ENCODE results near the gene KCNJ12. TPM values are rescaled to one million over a fixed set of nuclear protein-coding genes. Genes with fewer than 3 reads are reported as not detected.
"Not testable (repeated sequence)": the region's sequence is repeated elsewhere in the genome, so short reads cannot be mapped to it uniquely, and the experiment has no call there.

The KCNJ12 gene
- 1 to 10 TPM; 5.3 to 8.9 (median 6.5) TPM for polyA plus RNA-seq (ENCODE audit: insufficient read length in 4 of 4)

DNA sequence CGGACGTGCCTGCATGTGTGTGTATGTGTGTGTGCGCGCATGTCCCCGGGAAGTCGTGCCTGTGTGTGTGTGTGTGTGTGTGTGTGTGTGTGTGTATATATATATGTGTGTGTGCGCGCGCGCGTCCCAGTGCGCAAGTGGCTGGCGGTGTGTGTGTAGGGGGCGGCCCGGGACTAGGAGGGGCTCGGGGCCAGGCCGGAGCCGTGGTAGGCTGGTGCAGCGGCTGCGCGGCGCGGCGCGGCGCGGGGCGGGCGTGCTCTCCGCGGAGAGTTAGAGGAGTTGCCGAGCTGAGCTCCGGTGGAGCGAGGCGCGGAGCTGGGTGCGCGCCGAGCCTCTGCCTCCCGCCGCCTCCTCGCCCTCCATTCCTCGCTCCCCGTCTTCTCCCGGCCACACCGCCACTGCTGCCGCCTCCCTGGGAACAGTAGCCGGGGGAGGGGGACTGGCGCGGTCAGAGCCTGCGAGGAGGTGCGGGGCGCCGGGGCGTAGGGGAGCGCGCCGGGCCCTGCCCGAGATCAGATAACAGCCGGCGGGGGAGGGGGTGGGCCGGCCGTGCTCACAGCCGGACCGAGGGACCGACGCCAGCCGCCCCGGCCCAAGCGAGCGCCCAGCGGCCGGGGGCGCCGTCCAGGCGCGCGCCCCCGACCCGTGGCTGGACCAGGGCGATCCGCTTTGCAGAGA lies at the start of gene KCNJ12:
Gene KCNJ12 (plus strand): TSS at position 277 of the 678 bp plus-strand sequence. CDS start 38,986 bp downstream, outside the sequence.
- DNase-seq (ENCODE audit: low read depth in 4 of 4, low spot score in 2 of 4) = no peak

DNA sequence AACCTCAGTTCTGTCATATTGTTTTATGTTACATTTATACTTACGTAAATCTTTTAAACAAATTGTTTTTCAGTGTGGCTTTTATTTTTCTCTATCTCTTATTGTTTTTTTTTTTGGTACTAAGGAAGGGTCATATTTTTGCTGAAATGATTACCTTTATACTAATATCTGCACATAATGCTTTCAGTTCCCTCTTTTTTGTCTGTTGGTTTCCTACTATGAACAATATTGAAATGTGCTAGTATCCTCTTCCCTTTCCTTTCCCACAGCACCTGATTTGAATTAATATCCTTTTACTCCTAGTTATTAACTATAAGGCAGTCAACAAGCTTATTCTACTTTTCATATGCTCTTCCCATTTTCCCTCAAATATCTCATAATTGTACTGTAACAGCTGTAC lies 48.2 kb upstream of the KCNJ12 start:
- not testable (repeated sequence) for DNase-seq (ENCODE audit: low read depth in 4 of 4, low spot score in 2 of 4)

DNA sequence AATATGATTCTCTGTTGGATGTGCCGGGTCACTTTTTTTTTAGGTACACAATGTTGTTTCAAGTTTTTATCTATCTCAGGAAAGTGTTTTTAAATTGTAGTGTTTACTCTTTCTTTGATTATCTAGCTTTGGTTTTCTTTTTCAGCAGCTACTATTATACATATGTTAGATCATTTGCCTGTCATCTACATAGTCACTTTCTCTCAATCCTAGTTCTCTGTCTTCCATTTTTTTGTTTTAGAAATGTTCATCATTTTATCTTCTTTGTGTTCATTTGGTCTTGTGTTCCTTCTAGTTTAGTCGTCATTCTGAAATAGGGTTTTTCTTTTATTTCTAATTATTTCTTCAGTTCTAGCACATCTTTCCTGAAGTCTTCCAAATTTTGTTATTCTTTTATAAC lies 47.4 kb upstream of the KCNJ12 start:
- DNase-seq (ENCODE audit: low read depth in 4 of 4, low spot score in 2 of 4) = not testable (repeated sequence)

DNA sequence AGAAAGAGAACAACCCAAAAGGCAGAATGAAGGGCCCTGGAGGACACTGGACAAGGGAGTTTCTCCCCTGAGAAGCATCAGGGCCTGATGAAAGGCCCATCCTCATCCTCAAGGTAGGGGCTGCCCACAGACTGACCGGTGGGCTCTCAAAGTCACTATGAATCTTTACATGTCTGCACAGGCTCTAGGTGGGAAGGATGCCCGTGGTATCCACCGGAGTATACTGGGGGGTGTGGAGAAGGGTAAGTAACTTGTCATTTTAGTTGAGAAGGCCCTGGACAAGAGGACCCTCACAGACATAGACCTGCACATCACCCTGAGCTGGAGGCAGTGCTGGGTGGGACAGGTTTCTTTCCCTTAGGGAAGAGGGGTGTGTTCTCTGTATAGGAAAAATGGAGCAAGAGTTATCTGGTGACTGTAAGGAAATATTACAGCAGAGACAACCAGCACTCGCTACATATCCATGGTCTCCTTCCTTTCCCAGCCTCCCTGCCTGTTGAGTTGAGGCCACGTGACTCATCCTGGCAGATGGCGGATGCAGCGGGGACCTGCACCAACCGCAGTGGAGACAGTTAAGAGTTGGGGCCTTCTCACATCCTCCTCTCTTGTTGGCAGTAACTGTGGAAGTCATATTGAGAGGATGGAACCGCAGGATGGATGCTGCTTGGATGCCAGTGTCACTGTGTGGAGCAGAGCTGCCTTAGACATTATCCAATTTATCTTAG lies 45.6 kb upstream of the KCNJ12 start:
- DNase-seq (ENCODE audit: low read depth in 4 of 4, low spot score in 2 of 4) = no peak

DNA sequence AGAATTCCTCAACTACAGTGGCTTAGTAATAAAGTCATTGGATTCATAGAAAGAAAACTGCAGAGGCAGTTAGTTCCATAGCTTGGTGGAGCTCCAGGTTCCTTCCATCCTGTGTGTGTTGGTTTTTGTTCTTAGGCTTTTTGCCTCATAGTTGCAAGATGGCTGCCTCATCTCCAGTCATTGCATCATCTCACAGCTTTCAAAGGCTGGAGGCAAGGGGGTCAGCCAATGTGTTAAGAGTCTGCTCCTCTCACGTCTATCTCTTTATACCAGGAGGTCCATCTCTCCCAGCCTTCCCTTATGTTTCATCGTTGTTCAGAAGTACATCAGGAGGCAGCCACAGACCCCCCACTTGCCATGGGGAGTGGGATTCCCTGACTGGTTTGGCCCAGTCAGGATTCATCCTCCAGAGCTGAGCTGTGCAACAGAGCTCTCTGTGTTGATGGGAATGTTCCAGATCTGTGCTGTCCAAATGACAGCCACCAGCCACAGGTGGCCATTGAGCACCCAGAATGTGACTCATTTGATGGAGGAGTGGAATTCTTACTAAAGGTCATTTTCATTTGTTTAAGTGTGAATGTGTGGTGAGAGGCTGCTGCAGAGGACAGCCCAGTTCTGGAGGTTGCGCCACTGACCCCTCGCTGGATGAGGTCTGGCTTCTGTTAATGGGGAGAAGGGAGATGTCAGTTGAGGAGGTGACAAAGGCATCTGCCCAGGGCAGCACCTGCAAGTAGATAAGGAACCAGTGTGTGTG lies 39.4 kb upstream of the KCNJ12 start:
- DNase-seq (ENCODE audit: low read depth in 4 of 4, low spot score in 2 of 4) = not testable (repeated sequence)

DNA sequence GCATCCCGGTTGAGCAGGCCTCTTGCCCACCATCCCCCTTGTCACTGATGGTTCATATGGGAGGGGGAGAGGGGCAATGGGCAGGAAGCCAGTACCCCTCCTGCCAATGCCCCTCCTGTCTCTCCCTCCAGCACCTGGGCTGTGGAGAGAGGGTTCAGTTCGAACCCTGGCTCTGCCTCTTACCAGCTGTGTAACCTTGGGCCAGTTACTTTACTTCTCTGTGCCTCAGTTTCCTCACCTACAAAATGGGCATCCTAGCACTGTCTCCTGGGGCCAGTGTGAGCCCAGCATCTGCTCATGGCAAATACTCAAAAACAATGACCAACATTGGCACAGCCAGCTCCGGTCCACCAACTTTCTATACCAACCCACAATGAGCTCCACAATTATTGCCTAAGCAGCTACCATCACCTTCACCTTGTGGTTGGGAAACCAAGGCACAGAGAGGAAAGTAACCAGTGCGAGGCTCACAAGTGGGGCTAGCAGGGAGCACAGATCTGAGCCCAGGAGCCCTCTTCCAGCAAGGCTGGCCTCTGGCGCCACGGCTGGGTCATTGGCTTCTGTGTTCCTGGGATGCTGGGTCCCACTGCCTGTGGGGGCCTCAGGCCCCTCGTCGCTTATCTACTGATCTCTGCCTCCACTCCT lies 38.1 kb upstream of the KCNJ12 start:
- DNase-seq (ENCODE audit: low read depth in 4 of 4, low spot score in 2 of 4) = not testable (repeated sequence)

DNA sequence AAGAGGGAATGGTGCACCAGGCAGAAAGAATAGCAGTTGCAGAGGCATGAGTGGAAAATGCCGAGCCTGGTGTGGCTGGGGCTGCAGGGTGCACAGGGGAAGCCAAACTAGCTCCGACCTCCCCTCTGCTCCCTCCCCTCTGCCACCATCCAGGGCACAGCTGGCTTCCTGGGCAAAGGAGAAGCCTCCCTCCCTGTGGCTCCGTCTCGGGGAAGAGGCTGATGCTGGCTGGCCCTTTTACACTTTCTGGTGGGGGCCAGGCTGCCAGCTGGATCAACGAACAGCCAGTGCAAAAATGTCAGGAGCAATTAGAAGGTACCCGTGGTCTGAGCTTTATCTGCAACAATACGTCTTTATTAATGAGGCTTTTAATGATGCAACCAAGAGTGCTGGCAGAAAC lies 37.1 kb upstream of the KCNJ12 start:
- no peak for DNase-seq (ENCODE audit: low read depth in 4 of 4, low spot score in 2 of 4)

DNA sequence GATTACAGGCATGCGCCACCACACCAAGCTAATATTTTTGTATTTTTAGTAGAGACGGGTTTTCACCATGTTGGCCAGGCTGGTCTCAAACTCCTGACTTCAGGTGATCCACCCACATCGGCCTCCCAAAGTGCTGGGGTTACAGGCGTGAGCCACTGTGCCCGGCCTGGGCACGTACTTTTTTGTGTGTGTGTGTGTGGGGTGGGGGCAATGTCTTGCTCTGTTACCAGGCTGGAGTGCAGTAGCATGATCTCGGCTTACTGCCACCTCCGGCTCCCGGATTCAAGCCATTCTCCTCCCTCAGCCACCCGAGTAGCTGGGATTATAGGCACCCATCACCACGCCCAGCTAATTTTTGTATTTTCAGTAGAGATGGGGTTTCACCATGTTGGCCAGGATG lies 36.6 kb upstream of the KCNJ12 start:
- DNase-seq (ENCODE audit: low read depth in 4 of 4, low spot score in 2 of 4) = not testable (repeated sequence)

DNA sequence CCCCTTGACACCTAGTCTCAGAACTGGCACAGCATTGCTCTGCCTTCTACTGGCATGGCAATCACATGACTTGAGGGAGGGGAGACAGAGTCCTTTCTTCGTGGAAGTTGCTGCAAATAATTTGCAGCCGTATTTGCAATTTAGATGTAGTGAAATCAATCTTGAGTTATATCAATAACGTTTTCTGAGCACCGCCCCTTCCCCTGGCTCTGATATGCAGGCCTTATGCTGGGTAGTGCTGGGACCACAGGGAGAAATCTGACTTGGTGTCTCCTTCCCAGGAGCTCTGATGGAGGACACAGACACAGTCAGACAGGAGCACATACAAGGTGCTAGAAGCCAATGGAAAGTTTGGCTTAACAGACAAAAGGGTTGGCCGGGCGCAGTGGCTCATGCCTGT lies 35.8 kb upstream of the KCNJ12 start:
- not testable (repeated sequence) for DNase-seq (ENCODE audit: low read depth in 4 of 4, low spot score in 2 of 4)

DNA sequence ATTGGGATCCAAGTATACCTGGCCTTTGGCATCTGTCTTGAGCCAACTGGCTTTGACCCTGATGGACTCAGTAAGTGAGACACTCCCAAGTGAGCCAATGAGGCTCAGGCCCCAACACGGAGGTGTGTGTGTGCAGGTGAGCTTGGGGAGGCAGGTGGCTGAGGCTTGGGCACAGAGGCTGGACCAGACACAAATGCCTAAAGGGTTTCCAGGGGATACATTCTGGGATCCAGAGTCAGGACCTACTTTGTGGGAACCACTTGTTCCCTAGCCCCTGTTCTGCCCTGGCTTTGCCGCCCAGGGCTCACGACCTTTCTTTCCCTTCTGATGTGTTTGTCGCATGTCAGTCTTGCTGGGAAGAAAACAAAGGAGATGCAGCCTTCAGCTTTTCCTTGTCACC lies 34.9 kb upstream of the KCNJ12 start:
- not testable (repeated sequence) for DNase-seq (ENCODE audit: low read depth in 4 of 4, low spot score in 2 of 4)

DNA sequence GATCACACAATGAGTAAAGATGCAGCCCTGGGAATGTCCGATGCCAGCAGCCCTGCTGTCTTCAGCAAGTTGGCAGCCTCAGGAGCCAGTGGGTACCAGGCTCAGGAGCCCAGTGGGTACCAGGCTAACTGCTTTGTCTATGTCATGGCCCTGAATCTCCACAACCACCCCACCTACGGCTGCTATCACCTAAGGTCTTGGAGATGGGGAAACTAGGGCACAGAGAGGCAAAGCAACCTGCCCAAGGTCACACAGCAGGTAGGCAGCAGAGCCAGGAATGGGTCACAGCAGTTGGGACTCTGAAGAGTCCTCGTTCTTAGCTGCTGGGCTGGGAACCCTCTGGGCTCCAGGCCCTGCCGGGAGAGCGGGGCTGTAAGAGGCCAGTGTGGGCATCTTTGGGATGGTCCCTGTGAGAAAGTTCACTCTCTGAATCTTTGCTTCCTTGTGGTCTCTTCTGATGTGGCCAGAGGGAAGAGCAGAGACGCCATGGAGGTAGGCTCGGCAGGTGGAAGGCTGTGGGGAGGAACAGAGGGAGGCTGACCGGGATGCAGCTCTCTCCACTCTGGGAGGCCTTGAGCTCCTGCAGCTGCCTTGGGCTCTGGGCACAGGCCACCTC lies 34.1 kb upstream of the KCNJ12 start:
- DNase-seq (ENCODE audit: low read depth in 4 of 4, low spot score in 2 of 4) = not testable (repeated sequence)

DNA sequence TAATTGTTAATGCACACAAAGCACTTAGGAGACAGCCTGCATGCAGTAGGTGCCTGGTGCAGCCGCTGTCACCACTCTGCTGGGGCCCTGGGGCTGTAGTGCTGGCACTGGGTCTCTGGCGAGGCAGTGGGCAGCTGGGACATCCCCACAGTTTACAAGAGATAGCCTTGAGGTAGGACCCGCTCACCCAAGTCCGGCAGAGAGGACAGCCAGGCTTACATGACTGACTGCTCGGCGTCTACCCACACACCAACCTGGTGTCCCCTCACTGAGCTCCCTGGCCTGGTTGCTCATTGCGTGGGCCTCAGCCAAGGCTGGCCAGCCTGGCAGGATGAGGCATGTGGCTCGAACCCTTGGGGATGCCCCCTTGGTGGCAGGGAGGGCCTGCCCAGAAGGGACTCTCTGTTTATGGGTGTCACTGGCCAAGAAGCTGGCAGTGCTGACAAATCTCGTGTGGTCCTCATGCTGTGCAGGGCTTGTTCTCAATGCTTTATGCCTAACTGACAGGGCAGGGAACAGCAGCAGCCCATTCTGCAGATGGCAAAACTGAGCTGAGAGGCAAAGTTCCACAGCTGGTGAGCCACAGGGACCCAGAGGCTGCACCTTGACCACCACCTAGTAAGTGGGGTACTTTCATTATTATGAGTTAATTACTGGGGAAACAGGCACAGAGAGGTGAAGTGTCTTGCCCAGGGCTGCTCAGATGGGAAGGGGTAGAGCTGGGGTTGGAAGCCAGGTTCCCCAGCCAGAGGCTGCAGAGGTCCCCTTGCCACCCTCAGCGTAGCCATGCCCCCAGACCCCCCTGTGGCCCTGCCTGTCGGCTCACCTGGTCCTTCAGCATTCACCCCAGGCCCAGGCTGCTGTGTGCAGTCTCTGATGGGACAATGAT lies 32.9 kb upstream of the KCNJ12 start:
- not testable (repeated sequence) for DNase-seq (ENCODE audit: low read depth in 4 of 4, low spot score in 2 of 4)

DNA sequence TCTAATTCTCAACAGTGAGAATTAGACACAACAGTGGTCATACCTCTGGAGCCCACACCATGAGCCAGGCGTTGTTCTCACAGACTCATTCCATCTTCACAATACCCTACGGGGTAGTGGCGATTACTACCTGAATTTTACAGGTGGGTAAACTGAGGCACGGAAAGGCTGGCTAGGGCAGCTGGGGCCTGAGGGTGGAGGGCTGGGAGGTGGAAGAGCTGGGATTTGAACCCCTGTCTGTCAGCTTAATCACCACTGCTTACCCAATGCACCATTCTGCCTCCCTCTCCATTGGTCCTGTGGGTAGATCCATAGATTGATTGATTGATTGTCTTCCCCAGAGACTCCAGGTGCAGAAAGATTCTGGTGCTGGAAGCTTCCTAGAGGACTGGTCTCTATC lies 31.4 kb upstream of the KCNJ12 start:
- DNase-seq (ENCODE audit: low read depth in 4 of 4, low spot score in 2 of 4) = not testable (repeated sequence)

DNA sequence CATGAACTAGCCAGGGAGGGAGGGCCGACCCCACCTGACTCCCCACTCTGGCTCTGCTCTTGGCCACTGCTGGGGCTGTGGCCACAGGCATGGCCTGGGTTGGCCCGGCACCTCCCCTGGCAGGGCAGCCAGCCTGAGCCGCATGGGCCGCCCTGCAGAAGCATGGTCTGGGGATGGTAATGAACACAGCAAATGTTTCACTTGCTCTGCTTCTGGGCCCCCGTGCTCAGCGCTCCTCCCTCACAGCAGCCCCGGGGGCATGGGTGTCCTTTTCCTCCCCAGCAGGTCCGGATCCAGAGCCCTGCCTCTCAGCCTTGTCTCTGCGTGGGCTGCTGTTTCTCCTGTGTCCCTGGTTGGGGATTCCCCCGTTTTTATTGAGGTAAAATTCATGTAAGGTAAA lies 30.9 kb upstream of the KCNJ12 start:
- DNase-seq (ENCODE audit: low read depth in 4 of 4, low spot score in 2 of 4) = no peak

DNA sequence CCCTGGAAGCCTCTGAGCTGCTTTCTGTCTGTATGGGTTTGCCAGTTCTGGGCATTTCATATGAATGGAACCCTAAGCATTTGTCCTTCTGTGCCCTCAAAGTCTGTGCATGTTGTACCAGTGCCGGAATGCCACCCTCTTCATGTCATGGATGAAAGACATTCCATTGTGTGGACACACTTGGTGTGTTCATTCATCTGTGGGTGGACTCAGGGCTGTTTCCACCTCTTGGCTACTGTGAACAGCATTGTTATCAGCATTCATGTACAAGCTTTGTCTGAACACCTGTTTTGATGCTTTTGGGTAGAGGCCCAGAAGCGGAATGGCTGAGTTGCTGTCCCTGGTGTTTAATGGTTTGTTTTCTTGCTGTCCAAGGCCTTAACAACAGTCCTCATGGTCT lies 30.1 kb upstream of the KCNJ12 start:
- DNase-seq (ENCODE audit: low read depth in 4 of 4, low spot score in 2 of 4) = not testable (repeated sequence)

DNA sequence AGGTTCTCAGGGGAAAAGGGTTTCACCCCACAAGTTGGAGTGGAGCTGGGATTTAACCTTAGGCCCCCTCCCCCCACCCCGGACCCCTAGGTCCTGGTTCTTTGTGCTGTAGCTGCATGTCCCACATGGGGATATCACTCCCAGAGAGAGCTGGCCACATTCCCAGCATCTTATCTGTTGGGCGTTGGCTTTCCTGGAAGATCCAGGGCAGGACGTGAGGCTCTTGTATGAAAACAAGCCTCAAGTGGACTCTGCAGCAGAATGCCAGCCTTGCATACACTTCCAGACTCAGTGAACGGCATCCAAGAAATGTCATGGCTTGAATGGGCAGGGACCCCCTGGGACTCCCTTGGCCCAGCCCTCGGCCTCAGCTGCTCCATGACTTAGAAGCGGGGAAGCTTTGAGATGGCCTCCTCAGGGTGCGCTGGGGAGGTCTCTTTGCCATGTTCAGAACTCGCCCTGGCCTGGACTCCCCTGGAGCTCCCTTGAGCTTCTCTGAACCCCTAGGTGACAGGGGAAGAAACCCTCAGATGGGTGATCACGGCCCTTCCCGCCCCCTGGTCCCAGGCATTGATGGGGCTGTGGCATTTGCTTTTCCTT lies 29.4 kb upstream of the KCNJ12 start:
- not testable (repeated sequence) for DNase-seq (ENCODE audit: low read depth in 4 of 4, low spot score in 2 of 4)

DNA sequence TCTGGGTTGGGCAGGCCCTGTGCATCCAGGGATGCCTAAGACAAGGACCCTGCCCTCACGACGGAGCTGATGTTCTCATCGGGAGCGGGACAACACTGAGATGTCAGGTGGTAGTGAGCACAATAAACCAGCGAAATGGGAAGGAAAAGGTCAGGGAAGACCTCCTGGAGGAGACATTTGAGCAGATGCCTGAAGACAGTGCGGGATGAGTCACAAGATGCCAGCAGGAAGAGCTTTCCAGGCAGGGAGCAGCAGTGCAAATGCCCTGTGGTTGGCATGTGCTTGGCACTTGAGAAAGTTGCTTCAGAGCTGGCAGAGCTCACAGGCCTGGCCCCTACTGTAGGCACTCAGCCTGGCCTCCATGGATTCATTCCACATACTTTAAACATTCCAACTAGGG lies 28.5 kb upstream of the KCNJ12 start:
- not testable (repeated sequence) for DNase-seq (ENCODE audit: low read depth in 4 of 4, low spot score in 2 of 4)

DNA sequence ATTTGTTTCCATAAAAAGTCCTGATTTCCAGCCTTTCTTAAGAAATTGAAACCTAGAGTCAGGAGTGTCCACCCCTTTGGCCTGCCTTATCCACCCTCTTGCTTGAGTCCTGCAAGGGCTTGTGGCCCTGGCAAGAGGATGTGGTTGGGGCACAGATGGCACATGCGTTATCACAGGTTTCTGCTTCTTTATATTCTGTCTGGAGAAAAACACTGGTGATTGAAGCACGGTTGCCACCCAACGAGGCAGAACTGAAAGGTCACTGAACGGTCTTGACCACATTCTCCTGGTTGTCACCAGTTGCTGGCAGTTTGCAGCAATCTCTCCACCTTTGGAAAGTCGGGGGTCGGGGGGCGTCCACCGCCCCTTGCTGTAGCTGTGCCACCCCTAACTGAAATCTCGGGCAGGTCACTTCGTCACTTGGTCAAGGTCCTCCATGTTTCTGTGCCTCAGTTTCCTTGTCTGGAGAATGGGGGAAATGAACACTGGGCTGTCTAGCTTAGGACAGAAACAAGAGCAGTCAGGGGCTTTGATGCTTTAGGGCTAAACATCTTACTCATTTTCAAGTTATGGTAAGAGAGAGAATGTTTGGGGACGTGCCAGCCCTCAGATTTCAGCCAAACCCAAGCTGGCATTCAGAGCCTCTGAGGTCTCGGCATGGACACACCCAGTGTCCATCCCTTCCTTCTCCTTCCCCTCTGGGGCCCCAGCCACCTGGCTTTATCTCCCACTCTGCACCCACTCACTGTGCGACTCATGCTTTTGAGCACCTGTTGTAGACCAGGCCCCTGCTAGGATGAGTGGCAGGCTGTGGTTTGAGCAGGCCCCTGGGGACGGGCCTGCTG lies 27.9 kb upstream of the KCNJ12 start:
- DNase-seq (ENCODE audit: low read depth in 4 of 4, low spot score in 2 of 4) = not testable (repeated sequence)
